ENCODE measurements around the gene FBXO28. TPM values are rescaled to one million over a fixed set of nuclear protein-coding genes. Genes with fewer than 3 reads are reported as not detected.

Gene FBXO28
- total RNA-seq, 1 experiment from 2014 or later, result 82.6 TPM

DNA sequence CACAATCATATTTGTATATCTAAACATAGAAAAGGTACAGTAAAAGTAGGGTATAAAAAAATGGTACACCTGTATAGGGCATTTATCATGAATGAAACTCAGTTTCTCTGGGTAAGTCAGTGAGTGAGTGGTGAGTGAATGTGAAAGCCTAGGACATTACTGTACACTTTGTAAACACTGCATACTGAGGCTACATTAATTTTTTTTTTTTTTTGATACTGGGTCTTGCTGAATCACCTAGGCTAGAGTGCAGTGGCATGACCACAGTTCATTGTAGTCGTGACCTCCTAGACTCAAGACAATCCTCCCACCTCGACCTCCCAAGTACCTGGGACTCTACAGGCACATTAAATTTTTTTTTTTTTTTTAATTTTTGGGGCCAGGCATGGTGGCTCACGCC lies 27.8 kb downstream of the FBXO28 start:
- no peaks in the 10 kb centered on the region for H3K9me3 ChIP-seq (ENCODE audit: low read length)
- ChIA-PET CTCF (no interaction called here), POLR2A (ENCODE audit: unreplicated experiment) (no interaction called here)
- ATAC-seq (no peak), DNase-seq (no peak)
- TF ChIP-seq, protein P1, sequence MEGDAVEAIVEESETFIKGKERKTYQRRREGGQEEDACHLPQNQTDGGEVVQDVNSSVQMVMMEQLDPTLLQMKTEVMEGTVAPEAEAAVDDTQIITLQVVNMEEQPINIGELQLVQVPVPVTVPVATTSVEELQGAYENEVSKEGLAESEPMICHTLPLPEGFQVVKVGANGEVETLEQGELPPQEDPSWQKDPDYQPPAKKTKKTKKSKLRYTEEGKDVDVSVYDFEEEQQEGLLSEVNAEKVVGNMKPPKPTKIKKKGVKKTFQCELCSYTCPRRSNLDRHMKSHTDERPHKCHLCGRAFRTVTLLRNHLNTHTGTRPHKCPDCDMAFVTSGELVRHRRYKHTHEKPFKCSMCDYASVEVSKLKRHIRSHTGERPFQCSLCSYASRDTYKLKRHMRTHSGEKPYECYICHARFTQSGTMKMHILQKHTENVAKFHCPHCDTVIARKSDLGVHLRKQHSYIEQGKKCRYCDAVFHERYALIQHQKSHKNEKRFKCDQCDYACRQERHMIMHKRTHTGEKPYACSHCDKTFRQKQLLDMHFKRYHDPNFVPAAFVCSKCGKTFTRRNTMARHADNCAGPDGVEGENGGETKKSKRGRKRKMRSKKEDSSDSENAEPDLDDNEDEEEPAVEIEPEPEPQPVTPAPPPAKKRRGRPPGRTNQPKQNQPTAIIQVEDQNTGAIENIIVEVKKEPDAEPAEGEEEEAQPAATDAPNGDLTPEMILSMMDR (conservative IDR thresholded peaks at IDR 0.05; ENCODE audit: low read depth, low read length), result no peak
- TF ChIP-seq EZH2 (IDR thresholded peaks at IDR 0.05; ENCODE audit: low read length, unreplicated experiment) (no peak), EZH2phosphoT487 (IDR thresholded peaks at IDR 0.05; ENCODE audit: borderline replicate concordance, low read length) (no peak)
- H3K9ac ChIP-seq (ENCODE audit: low read length), result no peak overlapping the region
- no peak overlapping the region for H2AFZ ChIP-seq (ENCODE audit: low read length)
- no peak overlapping the region for H3K27ac ChIP-seq (ENCODE audit: low read length)
- no peaks in the 10 kb centered on the region for H3F3A ChIP-seq (ENCODE audit: low read length, unreplicated experiment)
- peaks cover 22% of the 10 kb centered on the region for H3K36me3 ChIP-seq (ENCODE audit: low read depth, low read length)
- no peaks in the 10 kb centered on the region for H3K79me2 ChIP-seq (ENCODE audit: low read length)
- intact Hi-C loops (cut with micrococcal nuclease), result no loop called here
- no peaks in the 10 kb centered on the region for H4K20me1 ChIP-seq (ENCODE audit: low read length)
- no peak overlapping the region for H3K4me3 ChIP-seq (ENCODE audit: low read length)
- H3K4me2 ChIP-seq (ENCODE audit: low read length), result no peak overlapping the region
- no TSS peak for BruUV-seq (replicated peaks)
- no peaks in the 10 kb centered on the region for H3K27me3 ChIP-seq (ENCODE audit: low read length)
- H3K9me2 ChIP-seq (replicated peaks; ENCODE audit: low read length), result no peaks in the 10 kb centered on the region
- H3K4me1 ChIP-seq (ENCODE audit: insufficient read depth, low read length), result no peaks in the 10 kb centered on the region

DNA sequence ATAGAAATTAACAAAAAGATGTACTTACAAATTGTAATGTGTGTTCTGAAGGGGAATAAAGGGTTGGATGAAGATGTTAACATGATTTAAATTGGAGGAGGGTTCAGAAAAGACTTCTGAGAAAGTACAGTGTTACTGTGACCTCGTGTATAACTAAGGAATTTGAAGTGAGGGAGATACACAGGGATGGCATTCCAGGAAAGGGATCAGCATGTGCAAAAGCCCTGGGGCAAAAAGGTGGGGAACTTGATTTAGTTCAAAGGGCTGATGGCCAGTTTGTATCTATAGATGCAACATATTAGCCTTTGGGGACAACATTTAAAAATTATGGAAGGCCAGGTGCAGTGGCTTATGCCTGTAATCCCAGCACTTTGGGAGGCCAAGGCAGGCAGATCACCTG lies 35.8 kb downstream of the FBXO28 start:
- ATAC-seq, result peak; percentile 33; the same call in 1 of the 2 replicates
- no peaks in the 10 kb centered on the region for H3K9me2 ChIP-seq (replicated peaks; ENCODE audit: low read length)
- TF ChIP-seq, protein P1 (conservative IDR thresholded peaks at IDR 0.05; ENCODE audit: low read depth, low read length), result no peak
- TF ChIP-seq EZH2 (IDR thresholded peaks at IDR 0.05; ENCODE audit: low read length, unreplicated experiment), result no peak
- TF ChIP-seq EZH2phosphoT487 (IDR thresholded peaks at IDR 0.05; ENCODE audit: borderline replicate concordance, low read length), result no peak
- peaks cover 5% of the 10 kb centered on the region; the same call in 1 of the 2 replicates for H3K79me2 ChIP-seq (ENCODE audit: low read length)
- H3K9ac ChIP-seq (ENCODE audit: low read length), result no peak overlapping the region
- ChIA-PET POLR2A (ENCODE audit: unreplicated experiment) (no interaction called here), CTCF (interaction anchor here (0.7 kb wide), 1 partner anchor 276 kb away, joined by 3 read pairs; no protein-coding TSS in a partner anchor)
- no peak overlapping the region for H2AFZ ChIP-seq (ENCODE audit: low read length)
- no peaks in the 10 kb centered on the region for H3F3A ChIP-seq (ENCODE audit: low read length, unreplicated experiment)
- no TSS peak for BruUV-seq (replicated peaks)
- no peaks in the 10 kb centered on the region for H3K4me1 ChIP-seq (ENCODE audit: insufficient read depth, low read length)
- no peak overlapping the region for H3K4me2 ChIP-seq (ENCODE audit: low read length)
- H3K27me3 ChIP-seq (ENCODE audit: low read length), result no peaks in the 10 kb centered on the region
- H3K9me3 ChIP-seq (ENCODE audit: low read length), result no peaks in the 10 kb centered on the region
- DNase-seq, result peak; percentile 34
- intact Hi-C loops (cut with micrococcal nuclease), result no loop called here
- peaks cover 20% of the 10 kb centered on the region; the same call in 1 of the 2 replicates for H3K36me3 ChIP-seq (ENCODE audit: low read depth, low read length)
- H4K20me1 ChIP-seq (ENCODE audit: low read length), result no peaks in the 10 kb centered on the region
- no peak overlapping the region for H3K4me3 ChIP-seq (ENCODE audit: low read length)
- H3K27ac ChIP-seq (ENCODE audit: low read length), result no peak overlapping the region

DNA sequence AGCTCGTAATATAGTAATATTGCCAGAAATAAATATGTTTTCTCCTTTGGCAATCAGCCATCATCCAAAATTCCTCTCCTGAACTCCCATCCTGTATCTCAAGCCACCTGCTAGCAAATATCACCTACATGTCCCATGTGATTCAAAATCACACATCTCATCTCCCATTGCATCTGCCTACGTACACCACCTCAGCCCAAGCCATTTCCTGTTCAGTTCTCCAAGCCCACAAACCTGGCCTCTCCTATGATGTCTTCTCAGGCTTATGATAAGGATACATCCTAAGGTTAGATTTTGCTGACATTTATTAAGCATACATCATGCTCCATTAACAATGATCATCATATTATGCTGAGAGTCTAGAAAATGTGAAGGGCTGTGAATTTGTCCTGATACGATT lies 37.2 kb downstream of the FBXO28 start:
- Histone ChIP-seq H3K27me3 (ENCODE audit: low read length) (no peaks in the 10 kb centered on the region), H3K4me2 (ENCODE audit: low read length) (no peak overlapping the region), H3K4me1 (ENCODE audit: insufficient read depth, low read length) (no peaks in the 10 kb centered on the region), H3K9me2 (replicated peaks; ENCODE audit: low read length) (no peaks in the 10 kb centered on the region), H3K79me2 (ENCODE audit: low read length) (peaks cover 5% of the 10 kb centered on the region; the same call in 1 of the 2 replicates), H3K9me3 (ENCODE audit: low read length) (no peaks in the 10 kb centered on the region), H3K9ac (ENCODE audit: low read length) (no peak overlapping the region), H3K36me3 (ENCODE audit: low read depth, low read length) (peaks cover 22% of the 10 kb centered on the region), H3K4me3 (ENCODE audit: low read length) (no peak overlapping the region), H2AFZ (ENCODE audit: low read length) (no peak overlapping the region), H3F3A (ENCODE audit: low read length, unreplicated experiment) (no peaks in the 10 kb centered on the region), H4K20me1 (ENCODE audit: low read length) (no peaks in the 10 kb centered on the region), H3K27ac (ENCODE audit: low read length) (no peak overlapping the region)
- no TSS peak for BruUV-seq (replicated peaks)
- no peak for TF ChIP-seq EZH2phosphoT487 (IDR thresholded peaks at IDR 0.05; ENCODE audit: borderline replicate concordance, low read length)
- TF ChIP-seq, protein P1 (conservative IDR thresholded peaks at IDR 0.05; ENCODE audit: low read depth, low read length), result no peak
- TF ChIP-seq EZH2 (IDR thresholded peaks at IDR 0.05; ENCODE audit: low read length, unreplicated experiment), result no peak
- no peak for DNase-seq
- intact Hi-C loops (cut with micrococcal nuclease), result no loop called here
- POLR2A ChIA-PET (ENCODE audit: unreplicated experiment), result interaction anchor here (0.6 kb wide), 1 partner anchor 126 kb away, joined by 3 read pairs; no protein-coding TSS in a partner anchor
- CTCF ChIA-PET, result no interaction called here
- ATAC-seq, result no peak
